ENCODE data around the gene NAV3. TPM values are rescaled to one million over a fixed set of nuclear protein-coding genes. Genes with fewer than 3 reads are reported as not detected.

The NAV3 gene
- total and polyA plus RNA-seq, 2 donors (not counting 1 experiment from before 2014, with no cell fraction given), result not detected

DNA sequence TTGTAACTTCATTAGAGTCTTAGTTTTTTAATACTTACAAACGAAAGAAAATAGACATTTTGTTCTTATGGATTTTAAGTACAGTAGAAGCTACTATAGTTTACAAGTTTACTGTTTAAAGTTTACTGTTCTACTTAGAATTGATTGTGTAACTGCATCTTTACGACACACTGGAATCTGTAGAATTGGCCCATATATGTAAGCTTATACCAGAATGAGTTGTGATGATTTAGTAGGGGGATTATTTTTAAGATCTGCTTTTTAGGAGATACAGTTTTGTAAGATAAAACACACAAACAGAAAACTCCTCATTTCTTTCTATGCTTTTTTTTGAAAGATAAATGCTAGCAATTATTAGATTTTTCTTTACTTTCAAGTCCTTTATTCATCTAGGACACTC lies 30.2 kb upstream of the NAV3 start:
- no peak overlapping the region for H3K9ac ChIP-seq (ENCODE audit: low read length)
- H3K79me2 ChIP-seq (ENCODE audit: control insufficient read depth, insufficient read depth, low read length), result no peaks in the 10 kb centered on the region
- ChIA-PET CTCF (no interaction called here), POLR2A (no interaction called here)
- Mint-ChIP-seq H3K4me1 (no peaks in the 10 kb centered on the region), H3K4me3 (no peak overlapping the region), H3K27me3 (no peaks in the 10 kb centered on the region), H3K27ac (no peak overlapping the region), H3K9me3 (ENCODE audit: insufficient read depth) (peaks cover 1% of the 10 kb centered on the region)
- ATAC-seq (ENCODE audit: low read depth) (no peak), DNase-seq (no peak)
- intact Hi-C loops (cut with micrococcal nuclease), result no loop called here
- no peak overlapping the region for H3K4me2 ChIP-seq (replicated peaks; ENCODE audit: low read depth, low read length, poor library complexity, severe bottlenecking)
- H3K36me3 ChIP-seq (replicated peaks in 1 of 2; ENCODE audit: control extremely low read depth in 1 of 2, control insufficient read depth in 1 of 2, extremely low read depth in 1 of 2, insufficient read depth in 2 of 2, low read length in 1 of 2), result no peaks in the 10 kb centered on the region
- no peak for TF ChIP-seq EZH2 (IDR thresholded peaks at IDR 0.05; ENCODE audit: borderline replicate concordance, insufficient read depth, low read depth, low read length, poor library complexity, severe bottlenecking)
- TF ChIP-seq, protein P1, sequence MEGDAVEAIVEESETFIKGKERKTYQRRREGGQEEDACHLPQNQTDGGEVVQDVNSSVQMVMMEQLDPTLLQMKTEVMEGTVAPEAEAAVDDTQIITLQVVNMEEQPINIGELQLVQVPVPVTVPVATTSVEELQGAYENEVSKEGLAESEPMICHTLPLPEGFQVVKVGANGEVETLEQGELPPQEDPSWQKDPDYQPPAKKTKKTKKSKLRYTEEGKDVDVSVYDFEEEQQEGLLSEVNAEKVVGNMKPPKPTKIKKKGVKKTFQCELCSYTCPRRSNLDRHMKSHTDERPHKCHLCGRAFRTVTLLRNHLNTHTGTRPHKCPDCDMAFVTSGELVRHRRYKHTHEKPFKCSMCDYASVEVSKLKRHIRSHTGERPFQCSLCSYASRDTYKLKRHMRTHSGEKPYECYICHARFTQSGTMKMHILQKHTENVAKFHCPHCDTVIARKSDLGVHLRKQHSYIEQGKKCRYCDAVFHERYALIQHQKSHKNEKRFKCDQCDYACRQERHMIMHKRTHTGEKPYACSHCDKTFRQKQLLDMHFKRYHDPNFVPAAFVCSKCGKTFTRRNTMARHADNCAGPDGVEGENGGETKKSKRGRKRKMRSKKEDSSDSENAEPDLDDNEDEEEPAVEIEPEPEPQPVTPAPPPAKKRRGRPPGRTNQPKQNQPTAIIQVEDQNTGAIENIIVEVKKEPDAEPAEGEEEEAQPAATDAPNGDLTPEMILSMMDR (IDR thresholded peaks at IDR 0.05), result no peak
- H3K4me1 ChIP-seq (ENCODE audit: control insufficient read depth in 2 of 2, insufficient read depth in 2 of 2, low read length in 2 of 2), result no peaks in the 10 kb centered on the region
- no CpG with 5 or more reads among the region's 2 CpGs for WGBS (ENCODE audit: insufficient coverage)
- H2AFZ ChIP-seq (ENCODE audit: insufficient read depth, low read depth, low read length, poor library complexity, severe bottlenecking), result no peak overlapping the region
- H4K20me1 ChIP-seq (ENCODE audit: control insufficient read depth, insufficient read depth, low read length, poor library complexity, severe bottlenecking), result no peaks in the 10 kb centered on the region
- no peaks in the 10 kb centered on the region for H3K9me3 ChIP-seq (ENCODE audit: control extremely low read depth in 1 of 3, control insufficient read depth in 2 of 3, insufficient read depth in 1 of 3, low read length in 2 of 3)
- H3K4me3 ChIP-seq (ENCODE audit: control extremely low read depth in 1 of 5, extremely low read depth in 1 of 5, insufficient read depth in 1 of 5, low read depth in 2 of 5, low read length in 4 of 5), result no peak overlapping the region
- H3K27me3 ChIP-seq (replicated peaks in 1 of 4; ENCODE audit: control extremely low read depth in 1 of 4, control insufficient read depth in 3 of 4, insufficient read depth in 4 of 4, low read length in 3 of 4), result no peaks in the 10 kb centered on the region
- H3K27ac ChIP-seq (ENCODE audit: low read length in 2 of 2), result no peak overlapping the region

GRCh38 chr12:77808534-77808933 lies 22.2 kb upstream of the NAV3 start:
- Histone ChIP-seq H3K27ac (ENCODE audit: low read length in 2 of 2) (no peak overlapping the region), H3K4me1 (ENCODE audit: control insufficient read depth in 2 of 2, insufficient read depth in 2 of 2, low read length in 2 of 2) (no peaks in the 10 kb centered on the region), H3K36me3 (replicated peaks in 1 of 2; ENCODE audit: control extremely low read depth in 1 of 2, control insufficient read depth in 1 of 2, extremely low read depth in 1 of 2, insufficient read depth in 2 of 2, low read length in 1 of 2) (no peaks in the 10 kb centered on the region), H4K20me1 (ENCODE audit: control insufficient read depth, insufficient read depth, low read length, poor library complexity, severe bottlenecking) (no peaks in the 10 kb centered on the region), H3K27me3 (replicated peaks in 1 of 4; ENCODE audit: control extremely low read depth in 1 of 4, control insufficient read depth in 3 of 4, insufficient read depth in 4 of 4, low read length in 3 of 4) (no peaks in the 10 kb centered on the region), H2AFZ (ENCODE audit: insufficient read depth, low read depth, low read length, poor library complexity, severe bottlenecking) (no peak overlapping the region), H3K4me3 (ENCODE audit: control extremely low read depth in 1 of 5, extremely low read depth in 1 of 5, insufficient read depth in 1 of 5, low read depth in 2 of 5, low read length in 4 of 5) (no peak overlapping the region), H3K79me2 (ENCODE audit: control insufficient read depth, insufficient read depth, low read length) (no peaks in the 10 kb centered on the region), H3K4me2 (replicated peaks; ENCODE audit: low read depth, low read length, poor library complexity, severe bottlenecking) (no peak overlapping the region), H3K9me3 (ENCODE audit: control extremely low read depth in 1 of 3, control insufficient read depth in 2 of 3, insufficient read depth in 1 of 3, low read length in 2 of 3) (peaks cover 0 to 9% (median 0%) of the 10 kb centered on the region in 3 donors), H3K9ac (ENCODE audit: low read length) (no peak overlapping the region)
- Mint-ChIP-seq H3K27me3 (no peaks in the 10 kb centered on the region), H3K9me3 (ENCODE audit: insufficient read depth) (no peaks in the 10 kb centered on the region), H3K4me3 (no peak overlapping the region), H3K4me1 (no peaks in the 10 kb centered on the region), H3K27ac (no peak overlapping the region)
- ChIA-PET POLR2A (no interaction called here), CTCF (no interaction called here)
- intact Hi-C loops (cut with micrococcal nuclease), result no loop called here
- 91% methylated on average over 7 of the region's 9 CpGs for WGBS (ENCODE audit: insufficient coverage)
- no peak for TF ChIP-seq EZH2 (IDR thresholded peaks at IDR 0.05; ENCODE audit: borderline replicate concordance, insufficient read depth, low read depth, low read length, poor library complexity, severe bottlenecking)
- TF ChIP-seq, protein P1 (IDR thresholded peaks at IDR 0.05), result no peak
- ATAC-seq (ENCODE audit: low read depth) (no peak), DNase-seq (no peak)
